H1 (cell line): Measurements from ENCODE around the gene SOX6. TPM values are rescaled to one million over a fixed set of nuclear protein-coding genes. Genes with fewer than 3 reads are reported as not detected.

Source experiments
- CTCF ChIA-PET: fragments of 300-600 bp; sonication (Branson Sonifier 250); formaldehyde crosslinking; loops from one replicate; lab custom pipeline; 2021; ENCODE audit not compliant: partially characterized antibody; lab: Charles Lee
- POLR2A ChIA-PET: fragments of 300-600 bp; sonication (Branson Sonifier 250); formaldehyde crosslinking; loops from one replicate; lab custom pipeline; 2021; ENCODE audit warnings: inconsistent platforms; ENCODE audit not compliant: partially characterized antibody; lab: Charles Lee
- DNase-seq, 2 experiments: peaks; one replicate each; pipeline versions ENCODE4 v3.0.0 to v3.0.0-alpha.2; 2010 to 2022; ENCODE audit warnings: low spot score in 2 of 2, low read depth in 1 of 2, mixed read lengths in 1 of 2
- FAIRE-seq: peaks from 2 replicates; lab custom pipeline; 2011; peaks lifted over from hg19 to GRCh38; lab: Jason Lieb, UNC
- H2AFZ ChIP-seq: 2 replicates; pipeline ENCODE4 v1.8.1; 2012; ENCODE audit warnings: low read length, inconsistent platforms
- H2AK5ac ChIP-seq: 2 replicates; pipeline ENCODE4 v1.6.1; 2013; ENCODE audit warnings: low read depth, low read length
- H2BK120ac ChIP-seq: replicated peaks from 2 replicates; pipeline ENCODE3; 2013; ENCODE audit warnings: low read depth, low read length, inconsistent platforms
- H2BK12ac ChIP-seq: 2 replicates; pipeline ENCODE4 v1.6.1; 2013; ENCODE audit warnings: low read depth, low read length
- H2BK15ac ChIP-seq: 2 replicates; pipeline ENCODE4 v1.6.1; 2013; ENCODE audit warnings: low read length
- H2BK20ac ChIP-seq: 2 replicates; pipeline ENCODE4 v1.6.1; 2013; ENCODE audit warnings: low read length
- H2BK5ac ChIP-seq: 2 replicates; pipeline ENCODE4 v1.6.1; 2013; ENCODE audit warnings: low read depth, low read length
- H3K14ac ChIP-seq: 2 replicates; pipeline ENCODE4 v1.6.1; 2013; ENCODE audit warnings: inconsistent platforms; ENCODE audit not compliant: insufficient read length
- H3K18ac ChIP-seq: 2 replicates; pipeline ENCODE4 v1.6.1; 2013; ENCODE audit warnings: low read length; ENCODE audit errors: extremely low read depth
- H3K23ac ChIP-seq: 2 replicates; pipeline ENCODE4 v1.6.1; 2013; ENCODE audit warnings: inconsistent platforms; ENCODE audit not compliant: insufficient read length
- H3K23me2 ChIP-seq: 2 replicates; pipeline ENCODE4 v1.6.1; 2013; ENCODE audit warnings: low read depth, low read length
- H3K27ac ChIP-seq: 2 replicates; pipeline ENCODE4 v1.6.1; 2011; ENCODE audit warnings: low read depth, low read length, inconsistent platforms
- H3K27me3 ChIP-seq, 4 experiments: replicated peaks in 1 of 4; 1 replicate in 1 of 4; 2 replicates in 3 of 4; pipeline versions ENCODE4 v1.6.1 to v1.8.1; 2011 to 2013; ENCODE audit warnings: low read length in 3 of 4, mild to moderate bottlenecking in 3 of 4, inconsistent platforms in 2 of 4, mixed read lengths in 2 of 4, moderate library complexity in 1 of 4; ENCODE audit not compliant: control insufficient read depth in 3 of 4, insufficient read depth in 3 of 4; ENCODE audit errors: extremely low read depth in 1 of 4
- H3K36me3 ChIP-seq, 4 experiments: 2 replicates each; pipeline versions ENCODE4 v1.6.1 to v1.8.1; 2011 to 2013; ENCODE audit warnings: mild to moderate bottlenecking in 4 of 4, low read length in 3 of 4, moderate library complexity in 2 of 4, control low read depth in 1 of 4, inconsistent platforms in 1 of 4; ENCODE audit not compliant: insufficient read depth in 4 of 4, control insufficient read depth in 2 of 4
- H3K4ac ChIP-seq: replicated peaks from 2 replicates; pipeline ENCODE3; 2013; ENCODE audit warnings: low read length, low read depth, mixed read lengths, inconsistent platforms; ENCODE audit not compliant: insufficient read length
- H3K4me1 ChIP-seq, 4 experiments: replicated peaks in 1 of 4; 1 replicate in 1 of 4; 2 replicates in 3 of 4; pipeline versions ENCODE4 v1.6.1 to v1.8.1; 2011 to 2013; ENCODE audit warnings: low read length in 3 of 4, inconsistent platforms in 2 of 4, mixed read lengths in 1 of 4; ENCODE audit not compliant: insufficient read depth in 4 of 4, control insufficient read depth in 3 of 4
- H3K4me2 ChIP-seq, 2 experiments: 2 replicates each; pipeline versions ENCODE4 v1.6.1 to v1.8.1; 2011 to 2013; ENCODE audit warnings: low read depth in 2 of 2, low read length in 2 of 2, control low read depth in 1 of 2, inconsistent platforms in 1 of 2, mild to moderate bottlenecking in 1 of 2; ENCODE audit not compliant: insufficient read depth in 1 of 2
- H3K4me3 ChIP-seq, 4 experiments: fragments of 200-600, 300-600 bp in 1 of 4; sonication (generic), shearing (Covaris generic), sonication (Bioruptor Twin) in 1 of 4; 2 replicates each; pipeline versions ENCODE4 v1.5.1 to v1.8.1; 2011 to 2016; ENCODE audit warnings: low read length in 4 of 4, low read depth in 3 of 4, control low read depth in 2 of 4, inconsistent platforms in 2 of 4, mild to moderate bottlenecking in 2 of 4, mixed read lengths in 1 of 4, moderate library complexity in 1 of 4; ENCODE audit not compliant: insufficient read depth in 2 of 4; ENCODE audit errors: extremely low read depth in 1 of 4
- H3K56ac ChIP-seq: replicated peaks from 2 replicates; pipeline ENCODE3; 2013; ENCODE audit warnings: low read depth, mild to moderate bottlenecking, mixed read lengths, low read length, inconsistent platforms; ENCODE audit not compliant: insufficient read length
- H3K79me1 ChIP-seq: 2 replicates; pipeline ENCODE4 v1.6.1; 2013; ENCODE audit warnings: low read depth, low read length, control low read depth
- H3K79me2 ChIP-seq, 2 experiments: 2 replicates each; pipeline versions ENCODE4 v1.6.1 to v1.8.1; 2012 to 2013; ENCODE audit warnings: low read length in 2 of 2, mild to moderate bottlenecking in 2 of 2, inconsistent platforms in 1 of 2; ENCODE audit not compliant: insufficient read depth in 2 of 2, control insufficient read depth in 1 of 2
- H3K9ac ChIP-seq, 4 experiments: replicated peaks in 1 of 4; 1 replicate in 1 of 4; 2 replicates in 3 of 4; pipeline versions ENCODE4 v1.6.1 to v1.8.1; 2011 to 2013; ENCODE audit warnings: low read depth in 3 of 4, low read length in 3 of 4, control low read depth in 2 of 4, mild to moderate bottlenecking in 2 of 4, moderate library complexity in 2 of 4, inconsistent platforms in 1 of 4; ENCODE audit errors: extremely low read depth in 1 of 4
- H3K9me3 ChIP-seq, 2 experiments: 2 replicates each; pipeline versions ENCODE4 v1.6.1 to v1.8.1; 2012 to 2013; ENCODE audit warnings: mild to moderate bottlenecking in 2 of 2, moderate library complexity in 2 of 2, control low read depth in 1 of 2, inconsistent platforms in 1 of 2, low read depth in 1 of 2, low read length in 1 of 2, mixed read lengths in 1 of 2; ENCODE audit not compliant: insufficient read depth in 2 of 2
- H4K20me1 ChIP-seq, 2 experiments: replicated peaks in 1 of 2; 2 replicates each; pipeline versions ENCODE3 to v1.8.1; 2011 to 2013; ENCODE audit warnings: inconsistent platforms in 2 of 2, low read length in 2 of 2, mild to moderate bottlenecking in 1 of 2; ENCODE audit not compliant: insufficient read depth in 2 of 2, control insufficient read depth in 1 of 2
- H4K5ac ChIP-seq: 2 replicates; pipeline ENCODE4 v1.6.1; 2013; ENCODE audit warnings: low read length, low read depth, mixed read lengths, inconsistent platforms; ENCODE audit not compliant: insufficient read length
- H4K8ac ChIP-seq: 2 replicates; pipeline ENCODE4 v1.8.0; 2013; ENCODE audit warnings: mild to moderate bottlenecking, moderate library complexity, low read length, inconsistent platforms; ENCODE audit not compliant: insufficient read depth; ENCODE audit errors: extremely low read depth
- H4K91ac ChIP-seq: replicated peaks from 2 replicates; pipeline ENCODE3; 2013; ENCODE audit warnings: low read length, mixed read lengths, inconsistent platforms; ENCODE audit not compliant: insufficient read length
- ASH2L ChIP-seq: fragments of 200-600, 300-600 bp; sonication (generic); IDR thresholded peaks from one replicate; pipeline ENCODE4 v1.7.1; 2017; ENCODE audit warnings: low read length
- CBX8 ChIP-seq: fragments of 300-800, 300-1000 bp; sonication (generic); IDR thresholded peaks from 2 replicates; pipeline ENCODE4 v1.7.1; 2016; ENCODE audit warnings: low read depth, low read length, borderline replicate concordance
- GABPA ChIP-seq: IDR thresholded peaks from 2 replicates; pipeline ENCODE4 v1.6.1; 2011; ENCODE audit warnings: mild to moderate bottlenecking, low read length, moderate library complexity, borderline replicate concordance; ENCODE audit not compliant: insufficient read depth
- RXRA ChIP-seq: IDR thresholded peaks from 2 replicates; pipeline ENCODE4 v1.6.1; 2011; ENCODE audit warnings: low read depth, mild to moderate bottlenecking, low read length, moderate library complexity; ENCODE audit not compliant: insufficient read depth
- WGBS, 2 experiments: shearing (Covaris generic) in 1 of 2; methylation state at CpG; one replicate each; pipeline versions ENCODE4 v1.1.6 to v1.1.7; 2013 to 2015; ENCODE audit warnings: low lambda C conversion rate in 2 of 2, mixed read lengths in 2 of 2, inconsistent platforms in 1 of 2, low coverage in 1 of 2, missing lambda C conversion rate in 1 of 2; ENCODE audit not compliant: insufficient replicate concordance in 2 of 2, insufficient coverage in 1 of 2, insufficient read length in 1 of 2; ENCODE audit errors: extremely low coverage in 1 of 2, missing lambda C conversion rate in 1 of 2; 5-methylcytosine and 5-hydroxymethylcytosine counted together
- polyA plus RNA-seq, 7 experiments: library from polyadenylated mRNA; depleted of rRNA in 3 of 7; stranded (reverse) in 5 of 7; unstranded in 2 of 7; fragments of >200 nt in 5 of 7; fragments of 200-250 nt in 2 of 7; gene quantifications; 1 replicate in 5 of 7; 2 replicates in 1 of 7; 4 replicates in 1 of 7; pipeline versions ENCODE4 v1.2.1 to v1.2.3, GENCODE V29; 2011 to 2013; ENCODE audit warnings: missing spikeins in 2 of 7, mixed read lengths in 2 of 7
- total RNA-seq: library from RNA; stranded (reverse); fragmentation: NEBNext Ultra II Directional; extraction: Animal tissue kit (Norgen Biotek cat#: 25700); gene quantifications from 2 replicates; pipeline ENCODE4 v1.2.1, GENCODE V29; 2021

The SOX6 gene
- total and polyA plus RNA-seq, 2 of the 8 experiments (the other 6 are each of a cell fraction or from before 2014, with no cell fraction given) = 0.09 TPM; not detected in 1

DNA sequence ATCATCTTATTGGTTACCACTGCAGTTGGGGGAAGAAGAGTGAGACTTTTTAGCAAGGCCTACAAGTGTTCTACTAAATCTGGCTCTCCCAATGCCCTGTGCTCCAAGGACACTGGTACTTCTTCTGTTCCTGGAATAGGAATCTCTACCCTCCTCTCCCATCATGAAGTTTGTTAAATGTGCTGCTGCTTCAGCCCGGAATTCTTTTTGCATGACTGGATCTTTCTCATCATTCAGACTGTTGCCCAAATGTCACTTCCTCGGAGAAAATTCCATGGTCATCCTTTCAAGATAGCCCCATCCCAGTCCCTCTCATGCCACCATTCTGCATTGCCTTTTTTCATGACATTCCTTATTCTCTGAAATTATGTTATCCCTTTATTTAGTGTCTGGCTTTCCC is 400.8 kb downstream of the SOX6 start:
- FAIRE-seq = no peak
- Histone ChIP-seq H3K23ac (no peak overlapping the region), H3K56ac (no peak overlapping the region), H3K18ac (no peak overlapping the region), H4K8ac (no peak overlapping the region), H3K23me2 (no peaks in the 10 kb centered on the region), H2BK20ac (no peak overlapping the region), H3K27ac (no peak overlapping the region), H3K36me3 (no peaks in the 10 kb centered on the region), H2AFZ (no peak overlapping the region), H2BK12ac (no peak overlapping the region), H3K4ac (no peak overlapping the region), H4K20me1 (no peaks in the 10 kb centered on the region), H4K5ac (no peak overlapping the region), H2BK5ac (no peak overlapping the region), H3K4me1 (no peaks in the 10 kb centered on the region), H3K4me2 (no peak overlapping the region), H2BK120ac (no peak overlapping the region), H3K79me2 (no peaks in the 10 kb centered on the region), H2AK5ac (no peak overlapping the region), H3K9ac (no peak overlapping the region), H4K91ac (no peak overlapping the region), H2BK15ac (no peak overlapping the region), H3K14ac (no peak overlapping the region), H3K9me3 (no peaks in the 10 kb centered on the region), H3K27me3 (no peaks in the 10 kb centered on the region), H3K4me3 (no peak overlapping the region), H3K79me1 (no peaks in the 10 kb centered on the region)
- no peak for TF ChIP-seq RXRA
- TF ChIP-seq GABPA = no peak
- no peak for TF ChIP-seq CBX8
- no peak for TF ChIP-seq ASH2L
- 92% methylated on average over 2 of the region's 2 CpGs; no CpG with 5 or more reads in 1 of the 2 experiments for WGBS, 2 experiments
- ChIA-PET POLR2A (no interaction called here), CTCF (interaction anchor here (1.6 to 2.5 kb wide), 2 partner anchors 9 to 15 kb away, joined by 4 to 6 read pairs; no protein-coding TSS in a partner anchor)
- DNase-seq = no peak
